ENCODE data around the gene XRCC4. TPM values are rescaled to one million over a fixed set of nuclear protein-coding genes. Genes with fewer than 3 reads are reported as not detected.

The XRCC4 gene
- total and polyA plus RNA-seq, 2 of the 13 experiments (the other 11 are each of a cell fraction or from before 2014, with no cell fraction given): 2.8 to 12.6 TPM

GRCh38 chr5:83184534-83184933, 107.2 kb downstream of the XRCC4 start:
- DNase-seq (ENCODE audit: low spot score) (no peak), FAIRE-seq (no peak), ATAC-seq (no peak)
- Histone ChIP-seq H3K27ac (ENCODE audit: extremely low read length, insufficient read depth, low read length) (no peak overlapping the region), H3K4me1 (ENCODE audit: insufficient read depth, low read length) (no peaks in the 10 kb centered on the region), H3K4me3 (replicated peaks in 1 of 3; ENCODE audit: insufficient read depth in 1 of 3, low read depth in 2 of 3, low read length in 3 of 3) (no peak overlapping the region), H3K79me2 (ENCODE audit: insufficient read depth, low read length) (no peaks in the 10 kb centered on the region), H2AFZ (ENCODE audit: low read length) (no peak overlapping the region), H3K9ac (ENCODE audit: insufficient read depth, low read depth, low read length) (no peak overlapping the region), H4K20me1 (ENCODE audit: insufficient read depth, low read length) (no peaks in the 10 kb centered on the region), H3K36me3 (replicated peaks in 1 of 2; ENCODE audit: control insufficient read depth in 1 of 2, insufficient read depth in 2 of 2, low read length in 2 of 2) (no peaks in the 10 kb centered on the region), H3K4me2 (ENCODE audit: low read depth, low read length) (no peak overlapping the region), H3K27me3 (ENCODE audit: control insufficient read depth in 1 of 2, insufficient read depth in 2 of 2, low read length in 2 of 2) (no peaks in the 10 kb centered on the region), H3K9me3 (ENCODE audit: low read length) (no peaks in the 10 kb centered on the region)
- ChIA-PET POLR2A (no interaction called here), CTCF (ENCODE audit: low intra/inter-chr PET ratio, low total read pairs) (no interaction called here)
- no peak for TF ChIP-seq SP2 (CRISPR knock-in tag; IDR thresholded peaks at IDR 0.05)
- TF ChIP-seq ZNF768 (CRISPR knock-in tag; IDR thresholded peaks at IDR 0.05): no peak
- no peak for TF ChIP-seq ZNF333 (CRISPR knock-in tag; IDR thresholded peaks at IDR 0.05; ENCODE audit: borderline replicate concordance)
- TF ChIP-seq ZNF232 (CRISPR knock-in tag; IDR thresholded peaks at IDR 0.05; ENCODE audit: borderline replicate concordance): no peak
- no peak for TF ChIP-seq TFAP4 (IDR thresholded peaks at IDR 0.05; ENCODE audit: borderline replicate concordance, low read depth)
- TF ChIP-seq ZNF747 (CRISPR knock-in tag; IDR thresholded peaks at IDR 0.05; ENCODE audit: borderline replicate concordance): no peak
- no peak for TF ChIP-seq MLLT10 (CRISPR knock-in tag; IDR thresholded peaks at IDR 0.05)
- no peak for TF ChIP-seq FOSL2 (CRISPR knock-in tag; IDR thresholded peaks at IDR 0.05)
- no peak for TF ChIP-seq ZNF570 (CRISPR knock-in tag; IDR thresholded peaks at IDR 0.05; ENCODE audit: borderline replicate concordance)
- TF ChIP-seq ZNF253 (CRISPR knock-in tag; IDR thresholded peaks at IDR 0.05; ENCODE audit: borderline replicate concordance): no peak
- TF ChIP-seq ZNF530 (CRISPR knock-in tag; IDR thresholded peaks at IDR 0.05; ENCODE audit: low read depth): no peak
- TF ChIP-seq DNMT3B (CRISPR knock-in tag; conservative IDR thresholded peaks at IDR 0.05): no peak
- TF ChIP-seq SMARCC2 (IDR thresholded peaks at IDR 0.05): no peak
- no peak for TF ChIP-seq RBM22 (optimal IDR thresholded peaks at IDR 0.05; ENCODE audit: low read length)
- BruUV-seq (replicated peaks): no TSS peak
- intact Hi-C loops (cut with micrococcal nuclease; ENCODE audit: unreplicated experiment) (no loop called here), in situ Hi-C loops (cut with HindIII; ENCODE audit: extremely low pct_ligation_motif_present, low pct_unique_long_range_greater_than_20kb) (no loop called here)
- 87% methylated on average over 3 of the region's 3 CpGs for WGBS (ENCODE audit: low lambda C conversion rate)
